Measurements from ENCODE around the gene DESI1. TPM values are rescaled to one million over a fixed set of nuclear protein-coding genes. Genes with fewer than 3 reads are reported as not detected.
"Not testable (repeated sequence)": the region's sequence is repeated elsewhere in the genome, so short reads cannot be mapped to it uniquely, and the experiment has no call there.

Gene DESI1
- 41.9 TPM for polyA plus RNA-seq (2013, experiment 1 of 2; ENCODE audit: insufficient read length)
- 33.3 TPM for polyA plus RNA-seq (2013, experiment 2 of 2; ENCODE audit: insufficient read length)

- no peak for DNase-seq
These were observed at the start of gene DESI1 for GRCh38 chr22:41620589-41621098. Gene DESI1, minus strand, starts transcription at chr22:41621043. Its CDS starts 204 bp downstream, at chr22:41620839.

GRCh38 chr22:41668971-41669911, 48.4 kb upstream of the DESI1 start:
- peak; percentile 92 for DNase-seq

GRCh38 chr22:41664951-41665350, 44.1 kb upstream of the DESI1 start:
- no peak for DNase-seq

- DNase-seq: no peak
These were observed 43.6 kb upstream of the DESI1 start for GRCh38 chr22:41664490-41664889.

GRCh38 chr22:41663594-41663993, 42.8 kb upstream of the DESI1 start:
- not testable (repeated sequence) for DNase-seq

- no peak for DNase-seq
These were observed 40.9 kb upstream of the DESI1 start for GRCh38 chr22:41661713-41662112.

- DNase-seq: no peak
These were observed 40.2 kb upstream of the DESI1 start for GRCh38 chr22:41661088-41661487.

- DNase-seq: no peak
These were observed 39.6 kb upstream of the DESI1 start for GRCh38 chr22:41660416-41660815.

GRCh38 chr22:41659941-41660340, 39.1 kb upstream of the DESI1 start:
- DNase-seq: no peak

GRCh38 chr22:41658869-41659268, 38.0 kb upstream of the DESI1 start:
- no peak for DNase-seq

- DNase-seq: no peak
These were observed 36.9 kb upstream of the DESI1 start for GRCh38 chr22:41657709-41658108.

- DNase-seq: no peak
These were observed 35.7 kb upstream of the DESI1 start for GRCh38 chr22:41656556-41656955.

GRCh38 chr22:41654322-41654721, 33.5 kb upstream of the DESI1 start:
- no peak for DNase-seq

GRCh38 chr22:41650821-41651220, 30.0 kb upstream of the DESI1 start:
- DNase-seq: no peak

GRCh38 chr22:41650229-41650628, 29.4 kb upstream of the DESI1 start:
- DNase-seq: no peak

- peak; percentile 21 for DNase-seq
These were observed 27.6 kb upstream of the DESI1 start for GRCh38 chr22:41648432-41648831.

GRCh38 chr22:41647771-41648170, 26.9 kb upstream of the DESI1 start:
- DNase-seq: no peak

GRCh38 chr22:41642331-41643110, 21.7 kb upstream of the DESI1 start:
- DNase-seq: no peak

GRCh38 chr22:41641854-41642253, 21.0 kb upstream of the DESI1 start:
- no peak for DNase-seq

- no peak for DNase-seq
These were observed 17.9 kb upstream of the DESI1 start for GRCh38 chr22:41638748-41639147.

GRCh38 chr22:41638124-41638523, 17.3 kb upstream of the DESI1 start:
- no peak for DNase-seq

GRCh38 chr22:41637623-41638022, 16.8 kb upstream of the DESI1 start:
- DNase-seq: not testable (repeated sequence)

- DNase-seq: no peak
These were observed 15.6 kb upstream of the DESI1 start for GRCh38 chr22:41636467-41636866.

Data from fibroblast of skin of back (primary cell).